Activated naive CD4-positive, alpha-beta T cell (primary cell): ENCODE results near the gene TUBAL3.

ENCODE experiments used
- DNase-seq, 4 experiments: peaks; one replicate each; lab custom pipeline; 2025; lab: John Stamatoyannopoulos, UW

Gene TUBAL3

DNA sequence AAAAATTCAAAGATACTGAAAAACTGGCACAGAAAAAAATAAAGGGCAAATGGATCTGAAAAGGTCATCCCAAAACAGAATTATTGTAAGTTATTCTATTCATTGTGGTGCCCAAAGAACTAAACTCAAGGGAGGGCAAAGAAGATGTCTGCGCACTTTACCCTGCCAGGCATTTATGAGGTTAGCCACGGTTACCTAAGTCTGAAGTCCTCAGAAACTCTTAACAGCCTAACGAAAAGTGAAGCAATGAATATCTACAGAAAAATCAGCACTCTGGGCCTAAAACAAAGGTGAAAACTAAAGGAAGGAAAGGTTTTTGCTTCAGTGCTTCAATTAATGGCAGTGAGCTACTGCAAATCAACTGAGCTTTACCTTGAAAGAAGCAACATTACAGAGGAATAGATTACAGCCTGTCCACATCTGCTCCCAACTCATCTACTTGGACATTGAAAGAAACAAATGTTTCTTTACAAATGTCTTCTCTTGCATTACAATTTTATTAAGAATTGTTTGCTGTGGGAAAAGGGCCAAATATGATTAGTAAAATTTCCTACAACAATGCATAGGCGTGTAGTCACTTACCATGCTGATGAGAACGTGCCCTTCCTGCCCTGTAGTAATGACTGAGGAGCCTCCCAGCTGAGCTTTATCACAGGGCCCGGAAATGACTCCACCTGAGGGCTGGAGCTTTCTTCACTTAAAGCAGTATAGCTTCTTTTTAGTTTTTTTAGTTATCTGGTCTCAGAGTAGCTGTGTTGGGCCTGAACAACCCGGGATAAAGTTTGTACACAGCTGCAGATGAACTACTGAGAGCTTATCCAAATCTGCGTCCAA, at the start of gene TUBAL3:
TSS of gene TUBAL3 (minus strand) at position 621 of the 834 bp plus-strand sequence. CDS start at position 585, 36 bp downstream.
- DNase-seq: no peak

DNA sequence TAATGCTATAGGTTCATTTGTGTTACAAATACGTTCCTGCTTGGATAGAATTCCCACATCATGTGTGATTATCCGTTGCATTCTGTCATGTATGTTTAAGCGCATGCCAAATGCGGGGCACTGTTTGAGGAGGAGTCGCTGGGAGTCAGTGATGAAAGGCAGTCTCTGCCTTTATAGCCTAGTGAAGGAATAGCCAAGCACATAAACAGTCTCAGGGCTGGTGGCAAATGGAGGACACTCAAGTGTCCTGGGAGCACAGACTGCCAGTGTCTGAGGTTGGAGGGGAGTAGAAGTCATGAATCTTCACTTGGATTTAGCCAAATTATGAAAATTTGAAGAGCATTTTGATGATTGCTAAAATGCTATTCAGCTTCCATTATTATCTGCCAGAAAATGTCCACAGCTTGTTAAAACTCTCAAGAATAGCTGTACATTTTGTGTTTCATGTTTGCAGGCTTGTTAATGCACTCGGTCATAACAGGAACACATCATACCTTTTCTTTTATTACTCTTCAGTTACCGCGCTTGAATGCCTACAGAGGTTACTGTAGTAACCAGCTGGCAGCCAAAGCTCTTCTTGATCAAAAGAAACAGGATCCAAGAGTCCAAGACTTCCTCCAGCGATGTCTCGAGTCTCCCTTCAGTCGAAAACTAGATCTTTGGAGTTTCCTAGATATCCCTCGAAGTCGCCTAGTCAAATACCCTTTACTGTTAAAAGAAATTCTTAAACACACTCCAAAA, 49.3 kb upstream of the TUBAL3 start:
- no peak for DNase-seq

DNA sequence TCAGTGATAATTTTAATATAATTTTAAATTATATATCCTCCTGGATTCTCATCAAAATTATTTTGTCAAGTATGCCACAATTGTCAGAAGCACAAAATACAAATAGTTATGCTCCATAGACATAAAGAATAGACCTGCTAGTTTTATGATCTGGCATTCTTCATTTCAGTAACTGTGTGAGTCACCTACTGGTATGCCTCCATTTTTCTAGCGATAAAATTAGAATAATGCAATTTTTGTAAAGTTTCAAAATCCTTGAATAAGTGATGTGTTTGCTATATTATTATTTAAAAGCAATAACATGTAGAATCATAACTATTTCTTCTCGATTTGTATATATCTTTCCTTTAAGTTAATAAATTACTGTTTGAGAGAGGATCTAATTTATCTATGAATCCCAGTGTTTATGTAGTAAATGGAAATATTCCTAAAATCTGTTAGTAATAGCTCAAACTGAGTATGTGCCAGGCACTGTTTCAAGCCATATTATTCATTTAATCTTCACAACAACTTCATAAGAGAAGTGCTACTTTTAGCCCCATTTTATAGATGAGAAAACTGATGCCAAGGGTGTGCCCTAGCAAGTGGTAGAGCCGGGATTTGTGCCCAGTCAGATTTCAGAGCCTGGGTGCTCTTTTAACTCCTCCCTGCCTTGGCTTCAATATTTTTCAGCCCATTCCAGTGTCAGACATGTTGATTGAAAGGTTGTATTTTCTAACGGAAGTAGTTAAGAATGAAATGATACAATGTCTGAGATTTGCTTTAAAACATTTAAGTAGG, 46.2 kb upstream of the TUBAL3 start:
- DNase-seq: no peak

DNA sequence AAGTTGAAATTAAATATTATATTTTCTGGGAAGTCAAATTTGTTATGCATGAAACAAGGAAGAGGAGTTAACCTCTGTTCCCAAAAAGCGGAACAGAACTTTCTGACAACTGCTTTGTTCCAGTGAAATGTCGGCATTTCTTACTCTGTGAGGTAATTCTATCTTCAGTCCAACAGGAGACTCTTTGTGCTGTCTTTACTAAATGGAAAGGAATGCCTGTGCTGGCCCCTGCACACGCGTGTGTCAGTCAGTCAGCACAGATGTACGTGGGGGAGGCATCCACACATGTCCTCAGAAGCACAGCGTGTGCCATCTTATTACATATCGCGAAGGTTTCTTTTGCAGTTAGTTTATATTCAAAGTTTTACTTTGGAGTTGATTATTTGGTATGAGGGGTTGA, 45.2 kb upstream of the TUBAL3 start:
- no peak for DNase-seq

DNA sequence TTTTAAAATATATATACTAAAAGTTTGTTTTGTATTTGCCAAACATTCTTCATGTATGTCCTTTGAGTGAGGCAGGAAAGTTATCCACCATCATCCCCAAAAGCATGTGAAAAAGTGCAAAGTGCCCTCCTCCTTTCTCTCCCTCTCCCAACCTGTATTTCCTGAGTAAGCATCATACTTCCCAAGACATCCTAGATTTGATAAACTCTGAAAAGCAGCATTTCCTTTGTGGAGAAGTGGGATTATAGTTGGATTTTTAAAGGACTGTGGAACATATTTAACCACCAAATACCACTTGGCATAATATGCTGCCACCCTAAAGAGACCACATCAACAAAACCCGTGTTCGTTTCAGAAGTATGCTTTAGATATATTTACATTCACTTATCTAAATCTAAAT, 44.6 kb upstream of the TUBAL3 start:
- no peak for DNase-seq

DNA sequence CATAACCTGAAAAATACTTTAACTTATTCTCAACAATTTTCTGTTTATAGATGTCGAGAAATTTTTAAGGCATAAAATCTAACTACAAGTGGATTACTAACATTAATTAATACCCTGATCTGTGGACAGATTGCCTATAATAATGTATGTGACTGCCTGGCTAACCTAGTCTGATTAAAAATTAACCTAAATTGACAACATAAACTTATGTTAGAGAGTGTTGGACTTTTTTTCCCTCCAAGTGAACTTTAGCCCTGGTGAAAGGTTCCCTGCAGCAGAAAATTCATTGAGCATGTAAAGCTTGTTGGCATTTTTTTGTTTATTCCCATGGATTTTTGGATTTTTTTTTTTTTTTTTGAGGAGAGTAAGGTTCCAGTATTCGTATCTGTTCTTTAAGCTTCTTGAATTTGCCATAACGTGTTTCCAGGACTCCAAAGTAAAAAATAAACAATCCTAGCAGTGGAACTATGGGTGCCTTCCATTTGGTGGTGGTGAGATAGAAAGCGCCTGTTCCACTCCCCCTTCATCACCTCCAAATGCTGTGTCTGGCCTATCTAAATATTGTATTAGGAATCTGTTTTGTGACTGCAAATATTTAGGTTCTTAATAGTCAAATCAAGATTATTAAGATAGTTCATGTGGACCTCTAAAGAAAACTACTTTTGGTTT, 43.8 kb upstream of the TUBAL3 start:
- no peak for DNase-seq

DNA sequence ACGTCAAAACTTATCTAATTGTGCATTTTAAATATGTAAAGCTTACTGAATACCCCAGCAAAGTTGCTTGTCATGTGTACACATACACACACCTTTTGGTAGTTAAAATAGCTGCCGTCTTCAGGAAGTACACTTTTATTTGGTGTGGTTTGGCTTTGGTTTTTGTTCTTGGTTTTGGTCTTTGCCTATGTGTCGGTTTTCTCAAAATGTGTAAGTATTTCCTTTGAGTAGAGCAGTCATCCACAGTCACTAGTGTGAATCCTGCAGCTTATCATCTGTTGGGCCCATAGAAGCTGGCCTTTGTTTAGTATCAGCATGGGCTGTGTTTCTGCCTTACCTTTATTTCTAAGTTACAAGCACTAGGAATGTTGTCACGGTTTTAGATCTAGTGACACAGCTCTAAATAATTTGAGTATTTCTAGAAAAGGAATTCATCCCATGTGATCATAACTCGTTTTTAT, 43.0 kb upstream of the TUBAL3 start:
- DNase-seq: no peak

DNA sequence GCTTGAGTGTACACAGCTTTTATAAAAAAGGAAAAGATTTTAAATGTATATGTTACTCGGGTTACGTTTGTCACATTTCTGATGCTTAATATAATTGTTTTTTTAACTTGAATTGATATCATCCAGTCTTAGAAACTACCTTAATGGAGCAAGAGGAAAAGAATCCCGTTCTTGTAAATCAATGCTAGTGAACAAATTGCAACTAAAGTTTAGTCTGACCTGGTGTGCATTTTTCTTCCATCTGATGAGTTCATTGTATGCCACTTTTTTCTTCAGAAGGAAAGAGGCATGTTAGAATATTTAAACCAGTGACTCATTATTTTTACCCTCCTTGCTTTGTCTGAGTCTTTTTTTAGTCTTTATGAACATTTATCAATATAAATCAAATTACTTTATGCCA, 42.4 kb upstream of the TUBAL3 start:
- DNase-seq: no peak

DNA sequence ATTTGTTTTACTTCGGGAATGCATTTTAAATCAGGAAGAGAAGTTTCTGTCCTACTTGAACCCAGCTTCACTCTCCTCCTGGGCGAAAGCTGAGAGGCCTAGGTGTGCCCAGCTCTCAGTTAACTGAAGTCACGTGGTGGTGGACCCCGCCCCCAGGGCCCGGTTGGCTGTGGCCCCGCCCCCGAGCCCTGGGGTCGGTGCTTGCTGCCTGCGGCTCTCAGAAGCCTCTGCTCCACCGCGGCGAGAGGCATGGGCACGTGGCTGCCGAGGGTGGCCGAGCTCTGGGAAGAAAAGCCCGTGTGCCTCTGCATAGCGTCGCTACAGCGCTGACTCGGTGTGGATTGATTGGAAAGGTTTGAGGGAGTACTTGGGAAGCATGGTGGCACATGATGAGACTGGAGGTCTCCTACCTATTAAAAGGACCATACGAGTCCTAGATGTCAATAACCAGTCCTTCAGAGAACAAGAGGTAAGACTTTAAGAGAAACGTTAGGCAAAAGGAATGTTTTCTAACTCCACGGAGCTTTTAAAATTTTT, 41.8 kb upstream of the TUBAL3 start:
- DNase-seq: peak; percentile 29 to 89 (median 62)

DNA sequence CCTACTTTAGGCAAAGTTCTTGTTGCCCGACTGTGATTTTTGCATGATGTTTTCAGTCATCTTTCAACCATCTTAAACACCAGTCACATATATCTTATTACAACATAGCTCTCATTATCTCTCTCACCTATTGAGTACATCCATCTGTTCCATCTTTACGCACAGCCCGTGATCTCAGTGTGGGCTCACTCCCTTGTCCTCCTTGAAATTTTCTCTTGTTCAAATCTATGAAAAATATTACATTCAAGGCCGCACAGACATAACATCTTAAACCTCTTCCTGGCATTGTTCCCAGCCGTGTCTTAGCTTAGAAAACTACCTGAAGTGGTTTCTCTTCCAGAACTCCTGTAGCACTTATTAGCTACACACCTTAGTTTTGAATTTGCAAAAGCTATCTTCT, 40.4 kb upstream of the TUBAL3 start:
- DNase-seq: no peak

DNA sequence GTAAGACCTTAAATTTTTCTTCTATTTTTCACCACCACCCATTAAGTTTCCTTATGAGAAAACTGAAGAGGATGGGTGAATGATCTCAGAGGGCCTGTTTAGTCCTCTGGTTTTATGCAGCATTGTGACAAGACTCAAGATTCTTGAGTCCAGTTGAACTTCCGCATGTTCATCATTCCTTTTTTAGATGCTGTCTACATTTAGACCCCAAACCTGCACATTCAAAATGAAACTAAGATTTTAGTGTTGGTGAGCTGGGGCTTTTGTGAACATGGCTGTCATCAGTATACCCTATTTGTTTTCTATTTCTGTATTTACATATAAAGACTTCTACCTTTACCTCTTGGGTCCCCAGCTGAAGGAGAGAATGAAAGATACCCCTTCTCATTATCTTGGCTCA, 38.8 kb upstream of the TUBAL3 start:
- DNase-seq: no peak

DNA sequence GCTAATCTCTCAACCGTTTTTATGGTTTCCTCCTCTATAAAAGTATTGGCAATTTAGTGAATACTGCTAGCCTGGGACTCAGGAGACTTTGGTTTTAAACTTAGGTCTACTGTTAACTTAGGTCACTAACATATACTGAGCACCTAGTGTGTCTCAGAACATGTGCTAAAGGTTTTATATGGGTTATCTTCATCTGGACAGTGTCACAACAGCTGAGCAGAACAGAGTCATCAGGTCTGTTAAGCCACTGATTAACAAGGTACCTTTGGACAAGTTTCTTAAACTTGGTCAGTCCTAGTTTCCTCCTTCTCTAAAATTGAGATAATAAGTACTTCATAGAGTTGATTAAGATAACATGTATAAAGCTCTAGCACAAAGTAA, 38.4 kb upstream of the TUBAL3 start:
- no peak for DNase-seq

DNA sequence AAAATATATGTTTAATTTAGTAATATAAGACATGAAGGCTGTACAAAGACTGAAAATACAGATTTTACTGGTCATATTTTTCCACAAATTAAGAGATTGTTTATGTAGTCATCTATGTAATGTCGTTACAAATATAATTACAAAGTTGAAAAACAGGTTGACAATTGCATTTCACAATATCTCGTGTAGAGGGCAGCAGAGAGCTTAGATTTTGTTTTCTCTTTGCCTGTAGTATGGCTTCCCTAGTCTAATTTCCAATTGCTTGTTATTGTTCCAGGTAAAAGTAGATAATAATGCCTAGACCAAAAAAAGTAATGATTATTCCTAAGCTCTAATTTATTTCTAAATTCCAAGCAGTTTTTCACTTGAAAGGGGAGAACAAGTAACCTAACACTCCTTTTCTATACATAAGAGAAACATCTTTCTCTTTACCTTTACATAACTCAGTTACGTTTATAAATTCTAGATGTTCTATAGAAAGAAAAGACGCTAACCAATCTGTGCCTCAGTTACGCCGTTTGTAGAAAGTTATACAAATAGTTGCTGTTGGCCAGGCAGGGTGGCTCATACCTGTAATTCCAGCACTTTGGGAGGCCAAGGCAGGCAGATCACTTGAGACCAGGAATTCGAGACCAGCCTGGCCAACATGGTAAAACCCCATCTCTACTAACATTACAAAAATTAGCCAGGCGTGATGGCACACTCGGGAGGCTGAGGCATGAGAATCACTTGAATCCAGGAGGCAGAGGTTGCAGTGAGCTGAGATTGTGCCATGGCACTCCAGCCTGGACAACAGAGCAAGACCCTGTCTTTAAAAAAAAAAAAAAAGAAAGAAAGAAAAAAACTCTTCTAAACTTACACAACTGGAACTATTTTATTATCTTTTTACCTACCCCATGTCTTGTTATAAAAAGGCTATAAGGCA, 37.7 kb upstream of the TUBAL3 start:
- DNase-seq: no peak

DNA sequence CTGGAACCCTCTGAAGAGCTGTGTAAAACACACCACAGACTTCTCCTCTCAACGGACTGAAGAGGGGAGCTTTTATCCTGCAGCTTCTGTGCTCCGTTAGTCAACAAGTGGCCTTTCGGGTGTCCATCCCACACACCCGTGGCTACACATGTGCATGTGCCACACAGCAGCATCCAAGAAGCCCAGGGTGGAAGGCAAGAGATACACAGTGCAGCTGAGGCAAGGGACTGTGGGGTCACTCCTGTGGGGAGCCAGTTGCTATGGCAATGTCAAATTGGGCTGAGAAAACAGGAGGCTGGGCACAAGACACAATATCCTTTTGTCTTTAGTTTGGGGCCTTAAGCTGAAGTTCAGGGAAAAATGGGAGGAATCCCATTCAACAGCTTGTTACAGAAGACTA, 36.5 kb upstream of the TUBAL3 start:
- no peak for DNase-seq

DNA sequence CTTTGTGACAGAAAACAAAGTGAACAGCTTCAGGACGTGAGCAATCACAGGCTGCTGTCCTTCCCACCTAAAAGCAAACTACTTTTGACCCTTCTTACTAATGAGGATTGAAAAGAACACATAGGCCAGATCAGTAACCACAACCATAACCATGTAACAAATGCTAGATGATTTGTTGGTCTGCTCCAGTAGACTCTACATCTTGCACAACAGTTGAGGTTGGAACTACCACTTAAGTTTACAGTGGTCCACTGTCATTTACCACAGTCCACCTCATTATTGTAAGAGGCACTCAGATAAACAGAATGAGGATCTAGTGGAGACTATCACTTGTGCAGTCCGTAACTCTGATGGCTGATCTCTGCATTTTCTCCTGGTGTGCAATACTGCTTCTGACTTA, 35.6 kb upstream of the TUBAL3 start:
- no peak for DNase-seq

DNA sequence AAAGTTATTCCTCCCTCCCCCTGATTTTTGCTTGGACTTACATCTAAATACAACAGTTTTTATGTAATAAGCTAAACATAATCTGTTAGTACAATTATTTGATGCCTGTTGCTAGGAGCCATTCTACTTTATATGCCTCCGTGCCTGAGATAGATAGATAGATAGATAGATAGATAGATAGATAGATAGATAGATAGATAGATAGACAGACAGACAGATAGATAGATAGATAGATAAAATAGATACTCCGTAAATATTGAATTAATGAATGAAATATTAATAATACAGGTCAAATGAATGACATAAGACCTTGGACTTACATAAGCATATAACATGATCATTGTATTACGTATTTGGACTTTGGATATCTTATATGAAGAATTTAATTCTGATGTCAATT, 30.7 kb upstream of the TUBAL3 start:
- DNase-seq: no peak

DNA sequence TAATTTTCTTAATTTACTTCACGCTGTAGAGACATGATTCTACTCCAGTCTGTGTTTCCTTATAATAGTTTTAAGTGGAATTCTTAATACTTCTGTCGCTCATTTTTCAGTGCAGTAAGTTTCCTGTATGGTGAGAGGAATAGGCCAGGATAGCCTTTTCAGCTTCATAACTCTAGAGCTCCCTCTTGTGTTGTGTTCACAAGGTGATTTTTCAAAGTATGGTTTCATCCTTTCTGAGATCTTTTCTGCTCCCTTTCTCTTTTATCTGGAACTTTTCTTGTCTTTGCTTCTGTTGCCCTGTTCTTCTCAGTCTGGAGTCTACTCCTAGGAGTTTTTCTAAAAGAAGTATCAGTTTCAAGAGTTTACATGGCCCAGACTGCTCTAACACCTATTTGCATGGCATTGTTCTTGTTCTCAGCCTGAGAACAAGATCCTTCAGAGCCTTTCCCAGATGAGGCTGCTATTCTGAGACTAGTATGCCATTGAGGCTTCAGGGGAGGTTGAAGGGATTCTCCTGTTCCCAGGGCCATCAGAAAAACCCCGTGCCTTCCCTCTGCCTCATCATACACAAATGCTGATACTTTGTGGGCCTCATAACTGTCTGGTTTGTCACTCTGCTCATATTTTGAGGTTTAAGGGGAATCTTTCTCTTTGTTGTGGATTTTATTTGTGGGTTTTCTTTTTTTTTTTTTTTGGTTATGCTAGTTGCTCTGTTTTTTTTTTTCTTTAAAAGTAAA, 29.6 kb upstream of the TUBAL3 start:
- no peak for DNase-seq

DNA sequence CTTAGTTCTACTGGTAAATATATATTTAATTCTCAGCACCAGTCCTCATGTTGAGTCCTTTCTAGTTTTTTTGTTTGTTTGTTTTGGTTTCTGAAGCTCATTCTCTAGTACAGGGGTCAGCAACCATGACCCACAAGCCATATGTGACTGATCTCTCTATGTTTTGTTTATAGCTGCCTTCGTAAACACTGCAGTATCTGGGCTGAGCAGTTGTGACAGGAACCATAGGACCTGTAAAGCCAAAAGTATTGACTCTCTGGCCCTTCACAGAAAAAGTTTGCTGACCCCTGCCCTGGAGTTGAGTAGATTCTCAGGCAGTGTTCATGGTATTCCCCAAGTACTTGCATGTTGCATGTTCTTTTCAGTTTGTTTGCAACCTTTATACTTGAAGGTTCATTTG, 28.6 kb upstream of the TUBAL3 start:
- DNase-seq: no peak

DNA sequence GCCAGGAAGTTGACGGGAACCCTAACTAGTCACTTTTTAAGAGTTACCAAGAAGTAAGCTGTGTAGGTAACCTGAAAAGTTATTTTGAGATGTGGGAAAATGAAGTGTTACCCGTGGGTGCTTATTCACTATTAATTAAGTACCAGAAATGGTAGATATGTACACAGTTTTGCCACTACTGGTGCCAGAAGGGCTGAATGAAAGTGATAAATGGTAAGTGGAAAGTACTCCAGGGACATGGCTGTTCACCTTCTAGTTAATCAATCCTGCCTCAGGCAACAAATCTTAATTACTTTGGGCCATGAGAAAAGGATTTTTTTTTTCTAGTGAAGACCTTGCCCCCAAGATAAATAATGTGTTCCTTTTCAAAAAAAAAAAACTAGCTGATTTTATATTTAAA, 23.5 kb upstream of the TUBAL3 start:
- DNase-seq: no peak

DNA sequence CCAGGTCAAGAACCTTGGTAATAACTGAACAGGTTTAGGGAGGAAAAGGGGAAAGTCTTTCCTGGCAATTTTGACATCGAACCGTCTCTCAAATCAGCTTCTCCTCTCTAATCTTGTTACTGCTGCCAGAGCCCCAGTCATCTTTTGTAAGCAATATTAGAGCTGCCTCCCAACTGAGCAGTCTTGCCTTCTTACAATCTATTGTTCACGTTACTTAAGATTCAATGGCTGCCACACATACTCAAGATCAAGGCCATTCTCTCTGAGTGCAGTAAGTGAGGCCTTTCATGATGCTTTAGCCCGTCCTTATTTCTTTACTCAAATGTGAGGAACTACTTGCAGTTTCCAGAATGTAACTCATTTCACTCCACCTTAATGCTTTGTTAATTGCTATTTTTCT, 20.1 kb upstream of the TUBAL3 start:
- no peak for DNase-seq
